ENCODE measurements around the gene ADGRF1. TPM values are rescaled to one million over a fixed set of nuclear protein-coding genes. Genes with fewer than 3 reads are reported as not detected.

The ADGRF1 gene
- total RNA-seq, 1 donor from 2014 or later: not detected

DNA sequence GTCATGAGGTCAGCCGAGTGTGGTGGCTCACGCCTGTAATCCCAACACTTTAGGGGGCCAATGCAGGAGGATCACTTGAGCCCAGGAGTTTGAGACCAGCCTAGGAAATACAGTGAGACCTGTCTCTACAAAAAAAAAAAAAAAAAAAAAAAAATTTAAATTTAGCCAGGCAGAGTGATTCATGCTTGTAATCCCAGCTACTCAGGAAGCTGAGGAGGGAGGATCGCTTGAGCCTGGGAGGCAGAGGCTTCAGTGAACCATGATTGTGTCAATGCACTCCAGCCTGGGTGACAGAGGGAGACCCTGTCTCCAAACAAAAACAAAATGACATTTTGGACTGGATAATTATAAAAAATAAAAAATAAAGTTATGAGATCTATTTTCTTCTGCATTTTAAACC lies 56.2 kb downstream of the ADGRF1 start:
- DNase-seq (ENCODE audit: extremely low spot score, unreplicated experiment): no peak
- H3K4me3 Mint-ChIP-seq (ENCODE audit: unreplicated experiment): no peak overlapping the region
- H3K36me3 Mint-ChIP-seq (ENCODE audit: unreplicated experiment): no peaks in the 10 kb centered on the region

DNA sequence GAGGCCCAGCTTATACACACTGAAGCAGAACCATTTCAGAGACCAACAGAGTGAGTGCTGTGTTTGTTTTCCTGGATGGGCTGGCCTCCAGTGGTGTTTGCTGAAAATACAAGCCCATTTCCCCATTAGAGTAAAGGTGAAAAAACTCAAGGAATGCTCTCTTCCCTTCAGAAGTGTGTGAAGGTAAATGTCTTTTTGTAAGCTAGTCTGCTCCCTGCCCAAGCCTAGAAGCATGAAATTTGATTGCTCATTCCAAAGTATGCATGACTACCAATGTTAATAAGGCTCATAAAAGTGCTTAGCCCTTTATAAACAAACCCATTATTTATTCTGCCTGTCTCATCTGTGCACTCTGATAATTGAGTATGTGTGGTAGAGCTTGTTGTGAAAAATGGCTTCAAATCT lies 59.1 kb downstream of the ADGRF1 start:
- H3K27ac Mint-ChIP-seq (ENCODE audit: unreplicated experiment): no peak overlapping the region
- H3K4me1 Mint-ChIP-seq (ENCODE audit: unreplicated experiment): no peaks in the 10 kb centered on the region
- DNase-seq (ENCODE audit: extremely low spot score, unreplicated experiment): no peak
- no peaks in the 10 kb centered on the region for H3K36me3 Mint-ChIP-seq (ENCODE audit: unreplicated experiment)
- no peaks in the 10 kb centered on the region for H3K9me3 Mint-ChIP-seq (ENCODE audit: unreplicated experiment)
- TF ChIP-seq, protein P1, sequence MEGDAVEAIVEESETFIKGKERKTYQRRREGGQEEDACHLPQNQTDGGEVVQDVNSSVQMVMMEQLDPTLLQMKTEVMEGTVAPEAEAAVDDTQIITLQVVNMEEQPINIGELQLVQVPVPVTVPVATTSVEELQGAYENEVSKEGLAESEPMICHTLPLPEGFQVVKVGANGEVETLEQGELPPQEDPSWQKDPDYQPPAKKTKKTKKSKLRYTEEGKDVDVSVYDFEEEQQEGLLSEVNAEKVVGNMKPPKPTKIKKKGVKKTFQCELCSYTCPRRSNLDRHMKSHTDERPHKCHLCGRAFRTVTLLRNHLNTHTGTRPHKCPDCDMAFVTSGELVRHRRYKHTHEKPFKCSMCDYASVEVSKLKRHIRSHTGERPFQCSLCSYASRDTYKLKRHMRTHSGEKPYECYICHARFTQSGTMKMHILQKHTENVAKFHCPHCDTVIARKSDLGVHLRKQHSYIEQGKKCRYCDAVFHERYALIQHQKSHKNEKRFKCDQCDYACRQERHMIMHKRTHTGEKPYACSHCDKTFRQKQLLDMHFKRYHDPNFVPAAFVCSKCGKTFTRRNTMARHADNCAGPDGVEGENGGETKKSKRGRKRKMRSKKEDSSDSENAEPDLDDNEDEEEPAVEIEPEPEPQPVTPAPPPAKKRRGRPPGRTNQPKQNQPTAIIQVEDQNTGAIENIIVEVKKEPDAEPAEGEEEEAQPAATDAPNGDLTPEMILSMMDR (IDR thresholded peaks at IDR 0.05): no peak
- H3K4me3 Mint-ChIP-seq (ENCODE audit: unreplicated experiment): no peak overlapping the region
- no peaks in the 10 kb centered on the region for H3K27me3 Mint-ChIP-seq (ENCODE audit: unreplicated experiment)

More for the DNA sequence above, 56.2 kb downstream of the ADGRF1 start:
- Mint-ChIP-seq H3K27ac (ENCODE audit: unreplicated experiment) (no peak overlapping the region), H3K27me3 (ENCODE audit: unreplicated experiment) (peaks cover 13% of the 10 kb centered on the region), H3K9me3 (ENCODE audit: unreplicated experiment) (no peaks in the 10 kb centered on the region), H3K4me1 (ENCODE audit: unreplicated experiment) (no peaks in the 10 kb centered on the region)
- TF ChIP-seq, protein P1 (IDR thresholded peaks at IDR 0.05): no peak

DNA sequence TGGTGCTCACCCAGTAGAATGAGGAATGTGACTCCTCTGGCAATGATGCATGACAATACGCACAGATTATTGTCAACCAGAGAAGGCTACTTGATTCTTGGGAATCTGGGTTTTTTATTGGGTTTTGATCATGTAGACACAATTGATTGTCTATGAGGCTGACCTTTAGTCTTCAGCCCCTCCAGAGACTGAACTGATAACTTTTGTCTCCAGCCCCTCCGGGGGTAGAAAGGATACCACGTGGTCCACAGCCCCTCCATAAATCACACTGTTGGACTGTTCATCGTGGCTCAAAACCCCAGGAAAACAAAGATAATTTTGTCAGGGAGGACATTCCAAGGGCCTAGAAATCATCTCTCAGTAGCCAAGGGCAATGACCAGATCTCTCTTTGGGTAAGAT lies 62.9 kb downstream of the ADGRF1 start:
- TF ChIP-seq, protein P1 (IDR thresholded peaks at IDR 0.05): no peak
- Mint-ChIP-seq H3K36me3 (ENCODE audit: unreplicated experiment) (no peaks in the 10 kb centered on the region), H3K9me3 (ENCODE audit: unreplicated experiment) (no peaks in the 10 kb centered on the region), H3K27me3 (ENCODE audit: unreplicated experiment) (no peaks in the 10 kb centered on the region), H3K4me3 (ENCODE audit: unreplicated experiment) (no peak overlapping the region), H3K27ac (ENCODE audit: unreplicated experiment) (no peak overlapping the region), H3K4me1 (ENCODE audit: unreplicated experiment) (no peaks in the 10 kb centered on the region)
- no peak for DNase-seq (ENCODE audit: extremely low spot score, unreplicated experiment)

DNA sequence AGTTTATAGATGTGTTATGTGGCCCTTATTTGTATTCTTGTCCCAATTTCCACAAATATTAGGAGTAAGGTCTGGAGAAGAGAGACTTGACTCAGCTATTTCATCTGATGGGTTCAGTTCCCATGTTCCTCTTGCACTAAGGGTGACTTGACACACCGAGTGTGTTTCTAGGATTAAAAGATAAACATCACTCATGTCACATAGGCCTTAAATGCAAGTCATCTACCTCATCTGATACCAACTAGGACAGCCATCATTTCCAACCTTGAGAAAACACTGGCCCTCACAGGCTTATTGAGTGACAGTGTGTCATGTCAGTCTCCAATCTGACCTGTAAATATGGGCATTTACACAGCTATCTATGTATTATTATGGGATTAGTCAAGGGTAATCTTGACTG lies 67.3 kb downstream of the ADGRF1 start:
- H3K36me3 Mint-ChIP-seq (ENCODE audit: unreplicated experiment): no peaks in the 10 kb centered on the region
- H3K4me1 Mint-ChIP-seq (ENCODE audit: unreplicated experiment): no peaks in the 10 kb centered on the region
- no peaks in the 10 kb centered on the region for H3K9me3 Mint-ChIP-seq (ENCODE audit: unreplicated experiment)
- TF ChIP-seq, protein P1 (IDR thresholded peaks at IDR 0.05): no peak
- H3K27ac Mint-ChIP-seq (ENCODE audit: unreplicated experiment): no peak overlapping the region
- DNase-seq (ENCODE audit: extremely low spot score, unreplicated experiment): no peak
- H3K4me3 Mint-ChIP-seq (ENCODE audit: unreplicated experiment): no peak overlapping the region
- peaks cover 13% of the 10 kb centered on the region for H3K27me3 Mint-ChIP-seq (ENCODE audit: unreplicated experiment)

DNA sequence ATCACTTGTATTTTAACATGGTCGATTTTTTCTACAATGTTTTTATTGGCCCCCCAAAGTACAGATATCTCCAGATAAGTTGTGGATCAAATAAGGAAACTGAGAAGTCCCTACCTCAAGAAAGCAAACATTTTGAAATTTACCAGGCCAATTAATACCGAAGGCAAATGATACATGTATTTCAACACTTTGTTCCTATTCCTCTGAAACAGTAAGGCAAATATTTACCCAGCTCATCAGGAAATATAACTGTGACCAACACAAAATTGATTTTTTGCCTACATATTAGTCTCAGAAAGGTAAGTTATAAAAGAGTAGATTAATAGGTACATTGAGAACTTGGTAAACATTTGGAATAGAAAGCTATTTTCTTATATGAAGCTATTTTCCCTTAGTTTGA lies 69.1 kb downstream of the ADGRF1 start:
- H3K9me3 Mint-ChIP-seq (ENCODE audit: unreplicated experiment): no peaks in the 10 kb centered on the region
- no peak for DNase-seq (ENCODE audit: extremely low spot score, unreplicated experiment)
- peaks cover 17% of the 10 kb centered on the region for H3K27me3 Mint-ChIP-seq (ENCODE audit: unreplicated experiment)
- H3K36me3 Mint-ChIP-seq (ENCODE audit: unreplicated experiment): no peaks in the 10 kb centered on the region
- no peak overlapping the region for H3K27ac Mint-ChIP-seq (ENCODE audit: unreplicated experiment)
- H3K4me3 Mint-ChIP-seq (ENCODE audit: unreplicated experiment): no peak overlapping the region
- TF ChIP-seq, protein P1 (IDR thresholded peaks at IDR 0.05): no peak
- H3K4me1 Mint-ChIP-seq (ENCODE audit: unreplicated experiment): no peaks in the 10 kb centered on the region
